ENCODE data around the gene PLG.
"Not testable (repeated sequence)": the region's sequence is repeated elsewhere in the genome, so short reads cannot be mapped to it uniquely, and the experiment has no call there.

Gene PLG

GRCh38 chr6:160701918-160702680 is at the start of gene PLG:
TSS of gene PLG (plus strand) at chr6:160702244. CDS start at chr6:160702305, 61 bp downstream.
- DNase-seq (ENCODE audit: extremely low read depth in 1 of 2, low read depth in 1 of 2) = not testable (repeated sequence)

- DNase-seq (ENCODE audit: extremely low read depth in 1 of 2, low read depth in 1 of 2) = no peak
These were observed 42.5 kb upstream of the PLG start for GRCh38 chr6:160659562-160659961.

- no peak for DNase-seq (ENCODE audit: extremely low read depth in 1 of 2, low read depth in 1 of 2)
These were observed 40.8 kb upstream of the PLG start for GRCh38 chr6:160661216-160661615.

GRCh38 chr6:160662429-160662828 is 39.6 kb upstream of the PLG start:
- DNase-seq (ENCODE audit: extremely low read depth in 1 of 2, low read depth in 1 of 2) = no peak

GRCh38 chr6:160662842-160663241 is 39.2 kb upstream of the PLG start:
- no peak for DNase-seq (ENCODE audit: extremely low read depth in 1 of 2, low read depth in 1 of 2)

- DNase-seq (ENCODE audit: extremely low read depth in 1 of 2, low read depth in 1 of 2) = not testable (repeated sequence)
These were observed 37.8 kb upstream of the PLG start, which contains the start of gene LPA for GRCh38 chr6:160664198-160664597. TSS of gene LPA (minus strand) at chr6:160664275. CDS start at chr6:160664214, 61 bp downstream.

- DNase-seq (ENCODE audit: extremely low read depth in 1 of 2, low read depth in 1 of 2) = no peak
These were observed 34.2 kb upstream of the PLG start for GRCh38 chr6:160667639-160668481.

- DNase-seq (ENCODE audit: extremely low read depth in 1 of 2, low read depth in 1 of 2) = no peak
These were observed 33.5 kb upstream of the PLG start for GRCh38 chr6:160668589-160668988.

GRCh38 chr6:160676418-160676817 is 25.6 kb upstream of the PLG start:
- not testable (repeated sequence) for DNase-seq (ENCODE audit: extremely low read depth in 1 of 2, low read depth in 1 of 2)

GRCh38 chr6:160678230-160678629 is 23.8 kb upstream of the PLG start:
- DNase-seq (ENCODE audit: extremely low read depth in 1 of 2, low read depth in 1 of 2) = no peak

GRCh38 chr6:160678744-160679401 is 23.2 kb upstream of the PLG start:
- DNase-seq (ENCODE audit: extremely low read depth in 1 of 2, low read depth in 1 of 2) = no peak

GRCh38 chr6:160679402-160679769 is 22.7 kb upstream of the PLG start:
- DNase-seq (ENCODE audit: extremely low read depth in 1 of 2, low read depth in 1 of 2) = no peak

- DNase-seq (ENCODE audit: extremely low read depth in 1 of 2, low read depth in 1 of 2) = not testable (repeated sequence)
These were observed 16.8 kb upstream of the PLG start for GRCh38 chr6:160685101-160685761.

GRCh38 chr6:160685762-160686450 is 16.1 kb upstream of the PLG start:
- no peak for DNase-seq (ENCODE audit: extremely low read depth in 1 of 2, low read depth in 1 of 2)

GRCh38 chr6:160690458-160690857 is 11.6 kb upstream of the PLG start:
- no peak for DNase-seq (ENCODE audit: extremely low read depth in 1 of 2, low read depth in 1 of 2)

GRCh38 chr6:160691617-160692016 is 10.4 kb upstream of the PLG start:
- no peak for DNase-seq (ENCODE audit: extremely low read depth in 1 of 2, low read depth in 1 of 2)

GRCh38 chr6:160692369-160692959 is 9.6 kb upstream of the PLG start:
- no peak for DNase-seq (ENCODE audit: extremely low read depth in 1 of 2, low read depth in 1 of 2)

GRCh38 chr6:160695025-160695424 is 7.0 kb upstream of the PLG start:
- DNase-seq (ENCODE audit: extremely low read depth in 1 of 2, low read depth in 1 of 2) = not testable (repeated sequence)

- DNase-seq (ENCODE audit: extremely low read depth in 1 of 2, low read depth in 1 of 2) = not testable (repeated sequence)
These were observed 6.4 kb upstream of the PLG start for GRCh38 chr6:160695622-160696021.

- not testable (repeated sequence) for DNase-seq (ENCODE audit: extremely low read depth in 1 of 2, low read depth in 1 of 2)
These were observed 5.2 kb upstream of the PLG start for GRCh38 chr6:160696884-160697283.

All from activated CD8-positive, alpha-beta memory T cell treated with anti-CD3 and anti-CD28 coated beads for 1 hour (primary cell).